HepG2 (cell line): Measurements from ENCODE around the gene AHSA1. TPM values are rescaled to one million over a fixed set of nuclear protein-coding genes. Genes with fewer than 3 reads are reported as not detected.
A peak's percentile ranks its signal among the peaks of the same experiment; 100 is the strongest.

Source experiments
- ATF6 ChIP-seq: sonication (generic); formaldehyde crosslinking; conservative IDR thresholded peaks from 2 replicates; pipeline ENCODE4 v1.4.0; 2020; ENCODE audit warnings: missing genetic modification reagents
- BCL6 ChIP-seq: IDR thresholded peaks from 2 replicates; pipeline ENCODE4 v1.6.1; 2016; ENCODE audit warnings: missing genetic modification reagents, missing compliant biosample characterization
- EED ChIP-seq: sonication (generic); formaldehyde crosslinking; IDR thresholded peaks from 2 replicates; pipeline ENCODE4 v1.5.0; 2020; ENCODE audit warnings: mild to moderate bottlenecking, missing genetic modification reagents
- HINFP ChIP-seq: sonication (generic); formaldehyde crosslinking; IDR thresholded peaks from 2 replicates; pipeline ENCODE4 v1.4.0; 2020; ENCODE audit warnings: low read depth, mild to moderate bottlenecking, missing genetic modification reagents
- HOXA3 ChIP-seq: sonication (generic); formaldehyde crosslinking; IDR thresholded peaks from 2 replicates; pipeline ENCODE4 v1.5.0; 2020; ENCODE audit warnings: missing genetic modification reagents
- HOXA9 ChIP-seq: sonication (generic); formaldehyde crosslinking; IDR thresholded peaks from 2 replicates; pipeline ENCODE4 v1.8.1; 2022; ENCODE audit warnings: missing genetic modification reagents, mild to moderate bottlenecking, moderate library complexity, borderline replicate concordance
- NCOA2 ChIP-seq: sonication (generic); formaldehyde crosslinking; IDR thresholded peaks from 2 replicates; pipeline ENCODE4 v1.8.0; 2022; ENCODE audit warnings: inconsistent platforms
- NFATC3 ChIP-seq: sonication (generic); formaldehyde crosslinking; IDR thresholded peaks from 2 replicates; pipeline ENCODE4 v1.5.1; 2020; ENCODE audit warnings: mild to moderate bottlenecking, missing genetic modification reagents
- SALL2 ChIP-seq: sonication (generic); formaldehyde crosslinking; IDR thresholded peaks from 2 replicates; pipeline ENCODE4 v1.8.1; 2023; ENCODE audit warnings: mild to moderate bottlenecking, missing genetic modification reagents, inconsistent platforms
- SP4 ChIP-seq: sonication (generic); formaldehyde crosslinking; IDR thresholded peaks from 2 replicates; pipeline ENCODE4 v1.8.1; 2023; ENCODE audit warnings: mild to moderate bottlenecking, missing genetic modification reagents
- TARDBP ChIP-seq: sonication (generic); formaldehyde crosslinking; IDR thresholded peaks from 2 replicates; pipeline ENCODE4 v1.8.0; 2022; ENCODE audit warnings: mild to moderate bottlenecking, missing genetic modification reagents
- ZHX2 ChIP-seq, 2 experiments: sonication (generic) in 1 of 2; formaldehyde crosslinking in 1 of 2; IDR thresholded peaks; 2 replicates each; pipeline versions ENCODE4 v1.6.1 to v1.9.0; 2014 to 2022; ENCODE audit warnings: antibody characterized with exemption in 1 of 2, borderline replicate concordance in 1 of 2, inconsistent platforms in 1 of 2, low read depth in 1 of 2, missing genetic modification reagents in 1 of 2
- ZNF251 ChIP-seq: sonication (generic); formaldehyde crosslinking; IDR thresholded peaks from 2 replicates; pipeline ENCODE4 v1.9.0; 2021; ENCODE audit warnings: mild to moderate bottlenecking, missing genetic modification reagents
- ZNF281 ChIP-seq: sonication (generic); formaldehyde crosslinking; IDR thresholded peaks from 2 replicates; pipeline ENCODE4 v1.4.0; 2020; ENCODE audit warnings: missing genetic modification reagents, borderline replicate concordance
- ZNF326 ChIP-seq: sonication (generic); formaldehyde crosslinking; IDR thresholded peaks from 2 replicates; pipeline ENCODE4 v1.4.0; 2020; ENCODE audit warnings: missing genetic modification reagents, borderline replicate concordance
- polyA plus RNA-seq, 8 experiments: library from polyadenylated mRNA; depleted of rRNA in 3 of 8; stranded (reverse) in 7 of 8; unstranded in 1 of 8; fragments of >200 nt; fragmentation: Illumina TruSeq in 4 of 8; extraction: Trizol in 4 of 8; gene quantifications; 2 replicates each; pipeline versions ENCODE4 v1.2.1 to v1.2.3, GENCODE V29; 2011 to 2016; ENCODE audit warnings: low read depth in 4 of 8, missing spikeins in 1 of 8, mixed read lengths in 1 of 8; ENCODE audit not compliant: insufficient read depth in 1 of 8
- total RNA-seq, 5 experiments: library from RNA; depleted of rRNA; stranded (reverse); fragments of >200 nt; fragmentation: Illumina TruSeq; extraction: Trizol; gene quantifications; 2 replicates each; pipeline ENCODE4 v1.2.3, GENCODE V29; 2016; ENCODE audit warnings: low read depth in 1 of 5

Gene AHSA1
- total and polyA plus RNA-seq, 2 of the 13 experiments (the other 11 are each of a cell fraction or from before 2014, with no cell fraction given) = 113 to 241 TPM

- no peak for TF ChIP-seq ZHX2 (IDR thresholded peaks at IDR 0.05; ENCODE audit: low read depth)
- peak; percentile 5; the same call in 1 of the 2 replicates for TF ChIP-seq ZHX2 (CRISPR knock-in tag; IDR thresholded peaks at IDR 0.05; ENCODE audit: borderline replicate concordance)
- TF ChIP-seq ZNF326 (CRISPR knock-in tag) = no peak
- TF ChIP-seq ZNF281 = 0 out of 2 replicates have a peak, but pooled peaks have one; percentile 13
- no peak for TF ChIP-seq NCOA2 (CRISPR knock-in tag)
- TF ChIP-seq SP4 (CRISPR knock-in tag) = peak; percentile 52; the same call in 1 of the 2 replicates
- no peak; the same call in 1 of the 2 replicates for TF ChIP-seq EED (CRISPR knock-in tag)
- peak; percentile 49 for TF ChIP-seq HOXA3 (CRISPR knock-in tag)
- TF ChIP-seq ATF6 = no peak
- TF ChIP-seq ZNF251 (CRISPR knock-in tag) = no peak
- no peak for TF ChIP-seq TARDBP
- TF ChIP-seq SALL2 (CRISPR knock-in tag) = peak; percentile 30; the same call in 1 of the 2 replicates
- TF ChIP-seq HINFP = 0 out of 2 replicates have a peak, but pooled peaks have one; percentile 38
- TF ChIP-seq NFATC3 (CRISPR knock-in tag) = no peak
- peak; percentile 71; the same call in 1 of the 2 replicates for TF ChIP-seq HOXA9
- peak; percentile 31; the same call in 1 of the 2 replicates for TF ChIP-seq BCL6 (CRISPR knock-in tag)
These were observed 40.5 kb downstream of the AHSA1 start, which contains the start of gene ISM2 (continued) for GRCh38 chr14:77498120-77498979.
